CD4-positive, alpha-beta T cell treated with Interleukin-4 for 1 hour (primary cell): Measurements from ENCODE around the gene ZNF235.
"Not testable (repeated sequence)": the region's sequence is repeated elsewhere in the genome, so short reads cannot be mapped to it uniquely, and the experiment has no call there.

Experiments used
- DNase-seq, 2 donors: peaks; one replicate each; pipeline ENCODE4 v3.0.0-alpha.2; 2020 to 2022

Gene ZNF235

DNA sequence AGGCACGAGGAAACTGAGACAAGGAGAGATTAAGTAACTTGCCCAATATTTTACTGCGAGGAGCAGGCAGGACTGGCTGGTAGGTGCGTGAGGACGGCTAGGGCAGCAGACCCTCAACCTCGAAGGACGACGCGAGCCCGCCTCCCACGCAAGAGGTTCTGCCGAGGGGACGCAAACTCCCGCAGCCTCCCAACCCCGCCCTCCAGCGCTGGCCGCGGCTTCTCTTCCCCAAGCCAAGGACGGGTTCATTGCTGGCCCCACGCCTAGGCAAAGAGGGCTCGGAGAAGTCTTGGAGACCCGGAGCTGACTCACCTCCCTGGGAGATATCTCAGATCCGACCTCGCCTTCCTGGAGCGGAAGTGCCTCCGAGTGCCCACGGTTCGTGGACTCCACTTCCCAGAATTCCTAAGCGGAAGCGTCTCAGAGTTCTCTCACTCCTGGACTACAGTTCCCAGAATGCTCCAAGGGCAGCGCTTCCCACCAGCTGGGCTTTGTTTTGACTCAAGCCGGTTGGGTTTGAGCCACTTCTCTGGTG is at the start of gene ZNF235:
Gene ZNF235, minus strand, starts transcription at position 367 of the 535 bp plus-strand sequence. CDS start 1,621 bp downstream, outside the sequence.
- DNase-seq = peak; percentile 81 to 84

DNA sequence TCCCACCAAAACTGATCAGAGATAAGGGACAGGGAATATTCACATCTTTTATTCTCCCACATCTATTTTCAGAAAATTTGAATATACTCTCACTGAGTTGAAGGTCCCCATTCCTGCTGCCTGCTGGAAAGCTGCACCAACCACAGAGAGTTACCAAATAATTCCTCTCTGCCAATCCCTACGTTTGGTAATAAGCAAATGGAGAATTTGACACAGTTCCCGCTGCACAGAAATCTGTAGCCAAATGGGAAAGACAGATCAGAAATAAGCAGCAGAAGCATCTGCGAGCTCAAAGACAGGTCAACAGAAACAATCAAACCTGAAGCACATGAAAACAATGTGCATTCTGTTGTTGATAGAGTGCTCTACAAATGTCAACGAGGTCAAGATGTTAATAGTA is 41.7 kb upstream of the ZNF235 start:
- DNase-seq = no peak

DNA sequence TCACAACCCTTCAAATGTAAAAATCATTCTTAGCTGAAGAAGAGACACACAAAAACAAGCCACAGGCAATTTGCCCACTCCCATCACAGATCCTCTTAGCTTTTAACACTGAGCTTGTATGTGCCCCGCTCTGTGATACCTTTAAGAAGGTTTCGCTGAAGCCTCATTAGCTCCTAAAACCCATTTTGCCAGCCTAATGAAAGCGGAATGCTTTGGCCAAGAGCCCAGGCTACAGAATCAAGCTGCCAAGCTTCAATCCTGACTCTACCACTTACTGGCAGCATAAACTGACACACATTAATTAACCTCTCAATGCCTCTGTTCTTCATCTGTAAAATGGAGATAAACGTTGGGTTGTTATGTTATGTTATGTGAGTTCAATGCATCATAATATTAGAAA is 41.1 kb upstream of the ZNF235 start:
- DNase-seq = no peak

DNA sequence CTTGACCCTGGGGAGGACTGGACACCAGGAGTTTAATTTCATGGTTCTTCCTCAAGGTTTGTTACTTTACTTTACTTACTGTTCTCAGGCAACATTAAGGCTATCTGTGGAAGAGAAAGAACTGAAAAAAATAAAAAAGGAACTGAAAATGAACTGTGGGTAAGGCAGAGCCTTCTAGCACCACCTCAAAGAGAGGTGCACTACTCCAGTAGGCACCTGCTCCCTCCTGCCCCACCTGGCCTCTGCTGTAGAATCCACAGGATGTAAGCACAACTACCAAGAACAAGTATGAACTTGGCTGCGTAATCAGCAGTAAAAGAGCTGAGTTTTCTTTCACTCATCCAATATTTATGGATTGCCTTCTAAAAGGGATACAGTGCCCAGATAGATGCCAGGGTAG is 39.4 kb upstream of the ZNF235 start:
- DNase-seq = peak in 1 of 2 donors; percentile 13

DNA sequence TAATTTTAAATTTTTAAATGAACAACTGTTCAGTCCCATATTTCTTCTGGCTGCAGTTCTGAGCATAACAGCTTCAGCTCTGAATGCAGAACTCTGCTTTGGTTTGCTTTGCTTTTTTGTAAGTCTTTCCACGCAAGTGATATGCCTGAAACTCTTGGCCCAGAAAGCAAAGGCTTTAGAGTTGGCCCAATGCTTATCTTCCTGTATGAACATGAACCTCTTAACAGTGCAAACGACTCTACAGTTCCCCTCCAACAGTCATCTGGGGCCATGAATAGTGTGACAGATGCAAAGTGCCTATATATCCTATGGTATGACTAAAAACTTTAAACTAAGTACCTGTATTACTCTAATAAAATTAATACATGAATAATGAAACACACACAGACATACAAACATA is 37.0 kb upstream of the ZNF235 start:
- DNase-seq = no peak

DNA sequence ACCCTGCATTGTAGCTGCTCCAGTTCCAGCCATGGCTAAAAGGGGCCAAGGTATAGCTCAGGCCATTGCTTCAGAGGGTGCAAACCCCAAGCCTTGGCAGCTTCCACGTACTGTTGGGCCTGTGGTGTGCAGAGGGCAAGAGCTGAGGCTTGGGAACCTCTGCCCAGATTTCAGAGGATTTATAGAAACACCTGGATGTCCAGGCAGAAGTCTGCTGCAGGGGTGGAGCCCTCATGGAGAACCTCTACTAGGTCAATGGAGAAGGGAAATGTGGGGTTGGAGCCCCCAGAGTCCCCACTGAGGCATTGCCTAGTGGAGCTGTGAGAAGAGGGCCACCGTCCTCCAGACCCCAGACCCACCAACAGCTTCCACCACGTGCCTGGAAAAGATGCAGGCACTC is 29.8 kb upstream of the ZNF235 start:
- DNase-seq = not testable (repeated sequence)

DNA sequence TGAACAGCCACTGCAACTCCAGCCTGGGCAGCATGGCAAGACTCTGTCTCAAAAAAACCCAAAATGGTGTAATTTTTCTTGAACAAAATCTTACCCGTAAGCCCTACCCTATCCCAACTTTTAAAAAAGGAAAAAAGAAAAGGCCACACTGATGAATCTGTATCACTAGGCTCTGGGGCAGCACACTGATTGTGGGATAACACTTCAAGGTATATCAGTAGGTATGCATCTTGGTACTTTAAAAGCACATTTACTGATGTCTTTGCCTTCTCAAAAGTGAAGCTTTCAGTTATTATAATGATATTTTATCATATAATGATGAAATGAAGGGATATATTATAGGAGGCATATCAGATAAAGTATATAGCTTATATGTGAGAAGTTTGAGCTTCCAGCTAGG is 27.3 kb upstream of the ZNF235 start:
- DNase-seq = no peak

DNA sequence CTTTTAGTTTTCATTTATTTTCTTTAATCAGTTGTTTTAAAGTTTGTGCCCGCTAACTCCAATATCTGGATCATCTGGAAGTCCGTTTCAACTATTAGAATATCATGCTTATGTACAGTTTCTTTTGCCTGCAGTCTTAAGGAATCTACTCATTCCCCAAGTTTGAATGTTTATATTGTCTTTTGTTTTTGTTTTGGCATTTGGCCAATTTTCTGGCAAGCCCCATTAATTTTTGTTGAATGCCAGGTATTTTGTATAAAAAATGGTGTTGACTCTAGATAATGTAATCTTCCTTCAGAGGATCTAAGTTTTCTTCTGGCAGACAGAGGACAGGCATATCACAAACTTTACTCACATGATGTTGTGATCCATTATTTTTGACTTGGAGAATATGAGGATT is 11.1 kb upstream of the ZNF235 start:
- DNase-seq = no peak

DNA sequence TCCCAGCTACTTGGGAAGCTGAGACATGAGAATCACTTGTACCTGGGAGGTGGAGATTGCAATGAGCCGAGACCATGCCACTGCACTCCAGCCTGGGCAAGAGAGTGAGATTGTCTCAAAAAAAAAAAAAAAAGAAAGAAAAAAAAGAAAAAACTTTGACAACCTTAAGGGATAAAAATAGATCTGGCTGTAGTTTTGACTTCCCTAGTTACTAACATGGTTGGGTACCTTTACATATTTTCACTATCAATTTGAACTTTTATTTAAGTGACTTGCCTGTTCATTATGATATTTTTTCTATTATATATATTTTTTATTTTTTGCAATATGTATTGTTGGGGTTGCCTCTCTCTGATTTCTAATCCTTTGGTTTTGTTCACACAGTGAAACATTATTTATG is 8.4 kb upstream of the ZNF235 start:
- no peak for DNase-seq

DNA sequence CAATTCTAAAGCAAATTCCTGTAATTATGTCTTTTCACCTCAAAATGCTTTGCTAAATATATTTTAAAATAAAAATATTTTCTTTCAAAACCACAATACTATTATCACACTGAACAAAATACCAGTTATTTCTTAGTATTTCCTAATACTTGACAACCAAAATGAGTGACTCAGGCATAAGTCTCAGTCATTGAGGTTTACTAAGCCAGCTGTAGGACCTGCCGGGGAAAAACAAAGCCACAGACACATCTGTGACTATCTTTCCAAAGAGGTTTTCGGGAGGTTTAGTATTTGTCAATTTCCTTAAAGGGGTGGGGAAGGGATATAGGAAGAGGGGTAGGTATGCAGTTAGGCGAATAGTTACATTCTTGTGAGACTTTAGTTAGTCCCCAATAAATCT is 3.2 kb upstream of the ZNF235 start:
- no peak for DNase-seq

DNA sequence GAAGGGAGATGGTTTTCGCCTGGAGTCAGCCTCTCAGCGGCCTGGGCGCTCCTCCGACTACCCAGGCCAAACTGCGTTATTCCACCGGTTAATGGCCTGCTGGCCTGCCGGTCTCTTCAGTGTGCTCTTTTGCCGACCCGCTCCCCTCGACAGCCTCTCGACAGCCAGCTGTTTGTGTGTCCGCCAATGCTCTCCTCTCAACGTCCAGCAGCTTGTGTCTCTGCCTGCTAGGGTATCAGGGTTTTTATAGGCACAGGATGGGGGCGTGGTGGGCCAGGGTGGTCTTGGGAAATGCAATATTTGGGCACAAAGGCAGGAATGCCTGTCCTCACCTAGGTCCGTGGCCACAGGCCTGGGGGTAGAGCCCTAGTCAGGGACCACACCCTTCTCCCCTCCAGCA is 1.5 kb upstream of the ZNF235 start:
- no peak for DNase-seq

DNA sequence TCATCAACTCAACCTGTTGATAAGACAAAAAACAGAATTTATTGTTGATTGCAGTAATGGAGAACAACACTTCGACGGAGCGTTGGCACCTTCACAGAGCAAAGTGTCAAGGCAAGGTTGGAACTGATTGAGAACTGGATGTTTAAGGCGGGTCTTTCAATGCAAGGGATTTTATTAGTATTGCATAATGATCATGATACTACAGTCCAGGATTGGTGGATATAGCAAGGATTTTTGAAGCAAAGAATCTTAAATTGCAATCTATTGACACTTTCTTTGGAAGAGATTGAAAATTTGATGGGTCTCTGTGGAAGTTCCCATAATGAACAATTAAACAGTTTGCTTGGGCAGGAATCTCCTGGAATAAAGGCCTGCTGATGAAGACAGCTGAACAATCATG is 632 bp upstream of the ZNF235 start:
- no peak for DNase-seq

DNA sequence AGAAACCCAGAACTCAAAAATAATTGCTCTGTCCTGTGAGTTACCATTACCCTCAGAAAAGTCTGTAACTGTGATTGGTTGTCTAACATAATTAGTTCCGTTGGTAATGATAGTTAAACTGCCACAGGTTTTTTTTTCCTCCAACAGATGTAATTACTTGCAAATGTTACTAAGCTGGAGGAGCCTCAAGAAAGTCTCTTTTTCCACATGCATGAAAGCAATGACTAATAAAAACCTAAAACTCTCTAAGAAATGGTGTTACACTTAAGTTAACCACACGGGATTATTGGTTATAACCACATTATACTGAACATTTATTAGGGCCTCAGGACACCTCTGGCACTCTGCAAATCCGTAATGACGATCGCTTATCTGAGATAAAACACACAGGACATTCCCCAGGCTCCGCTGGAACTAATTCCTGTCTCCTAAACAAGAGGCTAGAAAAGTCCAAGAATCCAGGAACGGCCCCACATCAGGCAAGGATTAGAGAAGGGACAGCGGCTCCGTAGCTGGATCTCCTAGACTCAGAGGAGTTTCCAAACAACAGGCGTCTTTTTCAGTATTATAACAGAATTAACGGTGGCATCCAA is 753 bp downstream of the ZNF235 start:
- no peak for DNase-seq

DNA sequence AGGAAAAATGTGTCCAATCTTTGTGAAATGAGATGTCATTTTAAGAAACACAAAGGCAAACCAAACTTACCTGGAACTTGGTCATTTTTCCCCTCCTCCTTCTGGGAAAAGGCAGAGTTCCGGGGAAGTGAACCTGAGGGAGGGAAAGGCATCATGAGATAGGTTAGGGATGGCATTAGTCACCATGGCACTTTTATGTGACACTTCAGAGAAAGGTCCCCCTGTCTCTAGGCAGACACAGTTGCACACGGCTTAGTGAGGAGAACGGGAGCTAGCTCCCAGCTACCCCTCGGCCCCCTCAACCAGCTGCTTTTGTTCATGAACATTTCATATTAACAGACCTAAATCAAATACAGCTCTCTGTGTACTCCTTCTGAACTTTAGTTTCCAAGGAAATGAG is 1.5 kb downstream of the ZNF235 start:
- no peak for DNase-seq

DNA sequence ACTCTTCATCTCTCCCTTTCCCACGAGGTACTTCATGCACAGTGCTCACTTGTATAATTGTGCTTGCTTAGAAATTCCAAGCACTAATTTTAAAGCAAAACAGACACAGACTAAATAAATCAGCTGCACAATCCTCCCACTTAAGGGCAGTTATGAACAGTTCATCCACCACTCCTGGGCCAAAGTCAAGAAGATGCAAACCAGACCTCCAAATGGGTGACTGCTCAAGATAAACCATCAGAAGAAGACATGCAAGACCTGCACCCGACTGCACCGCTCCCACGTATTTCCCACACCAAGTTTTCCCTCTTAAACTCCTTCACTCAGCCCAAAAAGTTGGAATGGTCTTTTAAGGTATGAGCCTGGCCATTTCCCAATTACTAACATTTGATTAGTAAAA is 19.9 kb downstream of the ZNF235 start:
- no peak for DNase-seq

DNA sequence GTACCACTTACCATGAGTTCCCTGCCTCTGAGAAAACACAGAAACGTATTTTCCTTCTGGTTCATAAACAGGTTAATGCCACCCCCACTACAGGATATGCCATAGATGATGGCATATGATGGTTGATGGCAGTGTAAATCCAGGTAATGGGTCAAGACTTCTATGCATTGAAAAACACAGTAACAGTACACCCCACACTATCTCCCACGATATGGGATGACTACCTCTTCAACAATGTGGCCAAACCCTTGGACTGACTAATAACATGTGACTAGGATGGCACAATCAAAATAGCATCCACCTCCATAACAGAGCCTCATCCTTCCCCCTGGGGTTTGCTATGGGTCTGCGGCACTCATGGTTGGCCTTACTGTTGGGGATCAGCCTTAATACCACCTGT is 22.0 kb downstream of the ZNF235 start:
- DNase-seq = no peak

DNA sequence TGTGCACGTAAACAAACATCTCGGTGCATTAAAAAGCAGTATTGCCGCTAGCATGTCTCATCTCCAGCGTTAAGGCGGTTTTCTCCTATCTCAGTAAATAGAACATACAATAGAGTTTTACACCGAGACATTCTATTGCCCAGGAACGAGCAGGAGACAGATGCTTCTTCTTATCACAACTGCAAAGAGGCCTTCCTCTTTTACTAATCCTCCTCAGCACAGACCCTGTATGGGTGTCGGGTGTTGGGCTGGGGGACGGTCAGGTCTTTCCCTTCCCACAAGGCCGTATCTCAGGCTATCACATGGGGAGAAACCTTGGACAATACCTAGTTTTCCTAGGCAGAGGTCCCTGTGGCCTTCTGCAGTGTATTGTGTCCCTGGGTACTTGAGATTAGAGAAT is 23.9 kb downstream of the ZNF235 start:
- DNase-seq = no peak

DNA sequence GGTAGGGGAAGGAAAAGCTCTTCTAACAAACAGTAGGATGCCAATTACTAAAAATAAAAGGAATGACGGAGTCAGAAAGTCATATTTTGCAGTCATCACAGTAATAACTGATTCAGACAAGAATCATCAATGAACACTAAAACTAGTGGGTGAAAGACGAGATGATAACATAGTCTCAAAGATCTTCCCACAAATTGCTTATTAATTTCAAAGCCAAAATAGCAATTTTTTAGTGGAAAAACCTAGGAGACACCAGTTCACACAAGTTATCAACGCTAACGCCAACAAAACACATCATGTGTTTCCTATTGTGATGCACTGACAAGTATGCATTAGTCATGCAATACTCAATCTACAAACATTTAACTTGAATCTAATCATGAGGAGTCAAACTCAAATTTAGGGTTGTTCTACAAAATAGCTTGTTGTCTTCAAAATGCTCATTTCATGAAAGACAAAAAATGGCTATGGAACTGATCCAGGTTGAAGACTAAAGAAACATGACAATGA is 26.6 kb downstream of the ZNF235 start:
- no peak for DNase-seq

DNA sequence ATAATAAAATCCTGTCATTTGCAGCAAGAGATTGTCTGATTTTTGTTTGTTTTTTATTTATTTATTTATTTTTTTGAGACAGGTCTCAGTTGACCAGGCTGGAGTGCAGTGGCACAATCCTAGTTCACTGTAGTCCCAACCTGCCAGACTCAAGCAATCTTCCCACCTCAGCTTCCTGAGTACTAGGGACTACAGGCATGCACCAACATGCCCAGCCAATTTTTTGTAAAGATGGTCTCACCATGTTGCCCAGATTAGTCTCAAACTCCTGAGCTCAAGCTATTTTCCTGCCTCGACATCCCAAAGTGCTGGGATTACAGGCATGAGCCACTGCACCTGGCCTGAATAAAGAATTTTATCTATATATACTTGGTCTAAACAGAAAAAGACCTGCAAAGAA is 27.5 kb downstream of the ZNF235 start:
- no peak for DNase-seq

DNA sequence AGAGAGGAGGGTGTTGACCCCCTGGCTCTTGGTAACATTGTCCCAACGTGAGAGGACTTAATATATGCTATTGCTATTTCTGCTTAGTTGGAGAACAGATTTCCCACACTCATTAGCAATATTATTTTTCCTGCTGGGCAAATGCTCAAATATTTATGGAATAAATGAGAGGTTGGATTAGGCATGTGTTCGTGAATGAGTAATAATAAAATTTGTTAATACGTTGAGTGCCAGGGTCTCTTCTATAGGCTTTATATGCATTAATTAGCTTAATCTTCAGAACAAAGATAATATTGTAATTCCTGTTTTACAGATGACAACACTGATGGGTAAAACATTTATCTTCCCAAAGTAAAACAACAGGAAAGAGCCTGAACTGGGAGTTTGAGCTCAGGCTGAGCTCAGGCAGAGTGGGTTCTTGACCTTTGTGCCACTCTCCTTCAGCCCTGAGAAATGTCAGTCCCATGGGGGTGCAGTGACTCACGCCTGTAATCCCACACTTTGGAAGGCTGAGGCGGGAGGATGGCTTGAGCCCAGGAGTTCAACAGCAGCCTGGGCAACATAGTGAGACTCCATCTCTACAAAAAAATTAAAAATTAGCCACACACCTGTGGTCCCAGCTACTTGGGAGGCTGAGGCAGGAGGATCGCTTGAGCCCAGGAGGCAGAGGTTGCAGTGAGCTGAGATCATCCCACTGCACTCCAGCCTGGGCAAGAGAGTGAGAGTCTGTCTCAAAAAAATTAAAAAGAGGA is 44.0 kb downstream of the ZNF235 start:
- no peak for DNase-seq

DNA sequence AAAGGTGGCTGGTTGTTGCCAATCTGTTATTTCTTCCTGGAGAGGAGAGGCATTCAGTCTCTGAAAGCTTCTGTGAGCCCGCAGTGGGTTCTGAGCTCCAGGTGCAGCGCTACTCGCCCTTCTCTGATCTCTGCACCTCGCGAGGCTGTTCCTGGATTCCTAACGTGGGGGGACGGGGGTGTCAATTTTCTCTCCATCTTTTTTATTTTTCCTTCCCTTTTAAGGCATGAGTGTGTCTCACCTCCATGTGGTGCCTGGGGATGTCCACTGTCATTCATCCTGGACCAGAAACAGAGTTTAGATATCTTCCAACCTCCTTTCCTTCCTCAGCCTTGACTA is 44.5 kb downstream of the ZNF235 start:
- DNase-seq = no peak

DNA sequence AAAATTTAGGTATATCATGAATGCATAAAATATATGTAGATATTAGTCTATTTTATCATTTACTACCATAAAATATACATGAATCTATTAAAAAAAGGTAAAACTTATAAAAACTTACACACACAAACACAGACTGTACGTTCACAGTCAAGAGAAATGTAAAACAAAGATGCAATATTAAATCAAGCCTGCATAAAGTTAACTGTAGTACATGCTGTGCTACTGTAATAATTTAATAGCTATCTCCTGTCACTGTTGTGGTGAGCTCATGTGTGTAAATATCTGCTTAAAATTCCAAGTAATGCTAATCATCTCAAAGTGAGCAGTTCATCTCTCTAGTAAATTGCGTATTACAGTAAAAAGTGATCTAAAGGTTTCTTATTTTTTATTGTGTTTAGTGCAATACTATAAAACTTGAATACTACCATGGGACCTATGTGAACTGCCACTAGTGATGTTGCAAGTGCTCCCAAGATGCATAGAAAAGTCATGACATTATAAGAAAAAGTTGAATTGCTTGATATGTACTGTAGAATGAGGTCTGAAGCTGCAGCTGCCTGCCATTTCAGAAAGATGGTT is 45.9 kb downstream of the ZNF235 start:
- DNase-seq = no peak

DNA sequence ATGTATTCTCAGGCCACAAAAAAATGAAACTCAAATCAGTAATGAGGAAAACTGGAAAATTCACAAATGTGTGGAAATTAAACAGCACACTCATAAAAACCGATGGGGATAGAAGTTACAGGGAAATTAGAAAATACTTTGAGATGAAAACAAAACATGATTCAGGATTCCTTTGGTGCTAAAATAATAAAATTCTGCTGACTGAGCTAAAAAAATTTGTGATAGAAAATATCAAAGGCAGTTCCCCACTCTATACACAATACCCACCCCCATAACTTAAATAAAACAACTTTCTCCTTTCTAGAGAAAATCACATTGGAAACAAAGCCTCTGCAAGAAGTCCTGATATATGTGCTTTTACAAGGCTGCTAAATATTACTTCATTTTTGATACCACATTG is 46.7 kb downstream of the ZNF235 start:
- no peak for DNase-seq

DNA sequence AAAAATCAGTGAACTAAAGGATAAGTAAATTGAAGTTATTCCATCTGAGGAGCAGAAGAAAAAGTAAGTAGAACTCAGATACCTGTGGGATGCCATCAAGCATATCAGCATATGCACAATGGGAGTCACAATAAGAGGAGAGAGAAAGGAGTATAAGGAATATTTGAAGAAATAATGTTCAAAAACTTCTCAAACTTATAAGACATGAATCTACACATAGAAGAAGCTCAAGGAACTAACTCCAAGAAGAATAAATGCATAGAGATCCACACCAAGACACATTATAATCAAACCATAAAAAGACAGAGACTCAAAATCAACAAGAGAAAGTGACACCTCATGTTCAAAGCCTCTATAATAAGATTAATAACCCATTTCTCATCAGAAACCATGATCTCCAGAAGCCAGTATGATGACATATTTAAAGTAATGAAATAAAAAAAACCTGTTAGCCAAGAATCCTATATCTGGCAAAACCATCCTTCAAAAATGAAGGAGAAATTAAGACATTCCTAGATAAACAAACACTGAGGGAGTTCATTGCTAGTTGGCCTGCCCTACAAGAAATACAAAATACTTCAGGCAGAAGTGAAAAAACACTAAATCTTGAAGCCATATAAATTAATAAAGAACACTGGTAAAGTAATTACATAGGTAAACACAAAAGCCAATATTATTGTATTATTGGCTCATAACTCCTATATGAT is 49.0 kb downstream of the ZNF235 start:
- DNase-seq = no peak
